Transverse colon (tissue), 4 donors: ENCODE measurements around the gene ERGIC3. TPM values are rescaled to one million over a fixed set of nuclear protein-coding genes. Genes with fewer than 3 reads are reported as not detected.

Experiments used
- DNase-seq: peaks from one replicate; pipeline ENCODE4 v3.0.0-alpha.2; 2019
- H3K27ac ChIP-seq, 4 donors: fragments of 200-600 bp; sonication (generic); 2 replicates each; pipeline ENCODE4 v1.5.1; 2016 to 2018; ENCODE audit warnings: inconsistent platforms in 4 of 4
- H3K27me3 ChIP-seq: fragments of 200-600 bp; sonication (generic); 2 replicates; pipeline ENCODE4 v1.5.1; 2017; ENCODE audit warnings: inconsistent platforms
- H3K36me3 ChIP-seq, 4 donors: fragments of 200-600 bp; sonication (generic); 2 replicates each; pipeline ENCODE4 v1.5.1; 2017 to 2019; ENCODE audit warnings: inconsistent platforms in 4 of 4
- H3K4me1 ChIP-seq, 4 donors: fragments of 200-600 bp; sonication (generic); 2 replicates each; pipeline ENCODE4 v1.5.1; 2017 to 2020; ENCODE audit warnings: inconsistent platforms in 4 of 4
- H3K4me3 ChIP-seq, 4 donors: fragments of 200-600 bp; sonication (generic); 1 replicate in 1 of 4; 2 replicates in 3 of 4; pipeline versions ENCODE4 v1.5.1 to v1.6.1; 2017 to 2019; ENCODE audit warnings: inconsistent platforms in 4 of 4
- H3K9me3 ChIP-seq, 2 donors: fragments of 200-600 bp; sonication (generic); 2 replicates each; pipeline ENCODE4 v1.5.1; 2017 to 2019; ENCODE audit warnings: inconsistent platforms in 2 of 2
- EP300 ChIP-seq: sonication (generic); formaldehyde crosslinking; IDR thresholded peaks from one replicate; pipeline ENCODE4 v1.6.1; 2017; ENCODE audit warnings: antibody characterized with exemption, low read depth
- POLR2A ChIP-seq: fragments of 450-650 bp; IDR thresholded peaks from one replicate; pipeline ENCODE4 v1.6.1; 2016; ENCODE audit warnings: antibody characterized with exemption, mild to moderate bottlenecking, moderate library complexity
- POLR2AphosphoS5 ChIP-seq, 3 donors: sonication (generic); formaldehyde crosslinking; IDR thresholded peaks; one replicate each; pipeline ENCODE4 v1.6.1; 2016; ENCODE audit warnings: antibody characterized with exemption in 3 of 3
- WGBS, 2 donors: methylation state at CpG; one replicate each; pipeline ENCODE4 v1.1.5; 2018; ENCODE audit warnings: low coverage in 1 of 2; 5-methylcytosine and 5-hydroxymethylcytosine counted together
- in situ Hi-C, 4 donors: fragments of 200-750 bp; cut with MboI; loops; one replicate each; pipeline versions ENCODE4 v1.15.0 to v1.15.1; 2017; ENCODE audit warnings: low sequenced_read_pairs in 3 of 4, low pct_ligation_motif_present in 1 of 4, low pct_unique_long_range_greater_than_20kb in 1 of 4
- intact Hi-C: fragments of 100-400 bp; cut with DNase I; formaldehyde crosslinking; loops from one replicate; pipeline ENCODE4 v1.15.1; 2023; ENCODE audit warnings: low total_unique reads
- total RNA-seq, 4 donors: library from RNA; depleted of rRNA; stranded (reverse); fragments of >200 nt; gene quantifications; one replicate each; pipeline ENCODE4 v1.1.0, GENCODE V29; 2016
- TF ChIP-seq, protein P1 (sequence below), 5 experiments: fragments of 200-600 bp in 3 of 5; fragments of 450-650 bp in 2 of 5; sonication (generic) in 3 of 5; IDR thresholded peaks; 1 replicate in 2 of 5; 2 replicates in 3 of 5; pipeline ENCODE4 v1.5.1; 2016 to 2017; ENCODE audit warnings: antibody characterized with exemption in 5 of 5, inconsistent platforms in 3 of 5, mild to moderate bottlenecking in 2 of 5, moderate library complexity in 1 of 5

ERGIC3 gene
- total RNA-seq, 4 donors from 2014 or later: 115 to 398 (median 237) TPM

DNA sequence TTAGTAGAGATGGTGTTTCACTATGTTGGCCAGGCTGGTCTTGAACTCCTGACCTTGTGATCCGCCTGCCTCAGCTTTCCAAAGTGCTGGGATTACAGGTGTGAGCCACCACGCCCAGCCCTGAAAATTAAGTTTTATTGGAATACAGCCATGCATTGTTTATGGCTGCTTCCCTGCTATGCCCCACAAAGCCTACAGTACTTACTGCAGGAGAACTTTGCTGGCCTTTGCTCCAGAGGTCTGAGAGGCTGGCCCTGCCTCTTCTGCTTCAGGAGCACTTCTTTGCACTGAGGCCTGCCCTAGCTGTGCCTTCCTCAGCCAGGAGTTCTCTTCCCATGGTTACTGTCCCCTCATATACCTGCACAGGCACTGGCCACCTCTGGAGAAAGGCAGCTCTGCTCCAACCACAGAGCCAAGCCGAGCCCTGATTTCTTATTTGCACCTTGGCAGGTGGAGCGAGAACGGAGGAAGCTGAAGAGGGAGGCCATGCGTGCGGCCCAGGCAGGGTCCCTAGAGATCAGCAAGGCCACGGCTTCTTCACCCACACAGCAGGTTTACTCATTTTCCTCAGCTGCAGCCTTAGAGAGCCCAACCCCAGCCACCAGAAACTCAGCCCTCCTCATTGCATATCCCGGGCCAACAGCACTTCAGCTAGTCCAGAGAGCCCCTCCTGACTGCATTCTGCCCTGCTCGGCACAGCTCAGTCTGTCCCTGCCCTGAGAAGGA lies 33.2 kb upstream of the ERGIC3 start:
- no peak for TF ChIP-seq POLR2AphosphoS5 (IDR thresholded peaks at IDR 0.05)
- TF ChIP-seq, protein P1, sequence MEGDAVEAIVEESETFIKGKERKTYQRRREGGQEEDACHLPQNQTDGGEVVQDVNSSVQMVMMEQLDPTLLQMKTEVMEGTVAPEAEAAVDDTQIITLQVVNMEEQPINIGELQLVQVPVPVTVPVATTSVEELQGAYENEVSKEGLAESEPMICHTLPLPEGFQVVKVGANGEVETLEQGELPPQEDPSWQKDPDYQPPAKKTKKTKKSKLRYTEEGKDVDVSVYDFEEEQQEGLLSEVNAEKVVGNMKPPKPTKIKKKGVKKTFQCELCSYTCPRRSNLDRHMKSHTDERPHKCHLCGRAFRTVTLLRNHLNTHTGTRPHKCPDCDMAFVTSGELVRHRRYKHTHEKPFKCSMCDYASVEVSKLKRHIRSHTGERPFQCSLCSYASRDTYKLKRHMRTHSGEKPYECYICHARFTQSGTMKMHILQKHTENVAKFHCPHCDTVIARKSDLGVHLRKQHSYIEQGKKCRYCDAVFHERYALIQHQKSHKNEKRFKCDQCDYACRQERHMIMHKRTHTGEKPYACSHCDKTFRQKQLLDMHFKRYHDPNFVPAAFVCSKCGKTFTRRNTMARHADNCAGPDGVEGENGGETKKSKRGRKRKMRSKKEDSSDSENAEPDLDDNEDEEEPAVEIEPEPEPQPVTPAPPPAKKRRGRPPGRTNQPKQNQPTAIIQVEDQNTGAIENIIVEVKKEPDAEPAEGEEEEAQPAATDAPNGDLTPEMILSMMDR (IDR thresholded peaks at IDR 0.05): no peak
- TF ChIP-seq EP300: no peak
- no peak for TF ChIP-seq POLR2A
- peaks cover 0 to 32% (median 9%) of the 10 kb centered on the region in 4 donors for H3K36me3 ChIP-seq
- in situ Hi-C loops: no loop called here

DNA sequence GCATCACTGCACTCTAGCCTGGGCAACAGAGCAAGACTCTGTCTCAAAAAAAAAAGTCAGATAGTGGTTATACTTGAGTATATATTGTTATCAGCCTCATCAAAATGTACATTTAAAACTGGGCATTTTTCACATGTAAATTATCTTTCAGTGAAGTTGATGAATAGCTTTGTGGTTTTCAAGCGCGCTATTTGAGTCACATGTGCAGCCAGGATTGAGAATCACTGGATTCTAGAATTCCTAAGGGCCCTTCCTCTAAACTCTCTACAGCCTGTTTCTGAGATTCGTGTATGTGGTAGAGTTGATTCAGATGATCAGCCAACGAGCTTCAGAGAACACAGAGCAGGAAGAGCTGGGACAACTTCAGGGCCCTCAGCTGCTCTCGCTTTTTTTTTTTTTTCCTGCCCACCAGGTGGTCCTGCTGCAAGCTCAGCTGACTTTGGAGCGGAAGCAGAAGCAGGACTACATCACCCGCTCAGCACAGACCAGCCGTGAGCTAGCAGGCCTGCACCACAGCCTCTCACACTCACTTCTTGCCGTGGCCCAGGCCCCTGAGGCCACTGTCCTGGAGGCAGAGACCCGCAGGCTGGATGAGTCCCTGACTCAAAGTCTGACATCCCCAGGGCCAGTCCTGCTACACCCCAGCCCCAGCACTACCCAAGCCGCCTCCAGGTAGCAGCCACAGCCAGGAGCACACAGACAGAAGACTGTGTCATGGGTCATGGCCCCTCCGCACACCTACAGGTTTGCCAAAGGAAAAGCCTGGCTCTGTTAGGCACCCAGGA lies 30.7 kb upstream of the ERGIC3 start:
- in situ Hi-C loops: no loop called here
- Histone ChIP-seq H3K27ac (no peak overlapping the region), H3K27me3 (no peaks in the 10 kb centered on the region), H3K4me3 (no peak overlapping the region), H3K9me3 (no peaks in the 10 kb centered on the region), H3K4me1 (no peaks in the 10 kb centered on the region), H3K36me3 (peaks cover 0 to 25% (median 8%) of the 10 kb centered on the region in 4 donors)
- TF ChIP-seq POLR2AphosphoS5 (IDR thresholded peaks at IDR 0.05): no peak
- no peak for DNase-seq
- intact Hi-C loops: loop anchor here (1.0 kb wide), 1 partner anchor 40 kb away; no protein-coding TSS in a partner anchor
- 91 to 100% methylated on average over 4 to 11 of the region's 12 CpGs for WGBS, 2 donors

More for the DNA sequence above, 33.2 kb upstream of the ERGIC3 start:
- WGBS, 2 donors: 67 to 77% methylated on average over 1 to 10 of the region's 10 CpGs
- Histone ChIP-seq H3K27me3 (no peaks in the 10 kb centered on the region), H3K4me1 (peaks cover 0 to 6% (median 0%) of the 10 kb centered on the region in 4 donors), H3K9me3 (no peaks in the 10 kb centered on the region), H3K27ac (no peak overlapping the region), H3K4me3 (no peak overlapping the region)
- intact Hi-C loops: no loop called here
- DNase-seq: peak; percentile 26

DNA sequence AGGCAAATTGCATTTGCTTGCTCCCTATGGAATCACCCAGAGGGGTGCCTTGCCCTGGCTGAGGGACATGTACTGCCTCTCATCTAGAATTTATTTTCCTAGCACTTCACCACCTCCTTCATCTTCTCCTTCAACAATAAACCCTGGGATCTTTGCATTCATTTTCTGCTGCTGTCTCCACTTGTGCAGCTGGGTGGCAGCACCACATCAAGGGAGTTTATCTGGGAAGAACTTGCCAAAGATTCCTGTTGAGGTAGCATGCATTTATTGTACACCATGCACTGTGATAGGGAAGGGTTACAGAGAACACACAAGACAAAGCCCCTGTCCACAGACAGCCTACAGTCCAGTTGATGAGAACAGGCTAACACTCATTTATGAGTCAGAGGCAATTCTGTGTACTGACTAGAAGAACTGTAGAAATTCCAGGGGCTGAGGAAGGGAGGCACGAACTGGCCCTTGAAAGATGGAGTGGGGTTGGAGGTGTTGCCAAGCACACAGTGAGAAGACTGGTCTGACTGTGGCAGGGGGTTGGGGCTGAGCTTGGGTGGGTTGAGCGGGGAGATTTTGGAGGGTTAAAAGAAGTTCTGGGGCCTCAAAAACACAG lies 30.0 kb upstream of the ERGIC3 start:
- Histone ChIP-seq H3K27me3 (no peaks in the 10 kb centered on the region), H3K4me1 (no peaks in the 10 kb centered on the region), H3K27ac (no peak overlapping the region), H3K4me3 (no peak overlapping the region), H3K36me3 (peaks cover 0 to 25% (median 8%) of the 10 kb centered on the region in 4 donors), H3K9me3 (no peaks in the 10 kb centered on the region)
- TF ChIP-seq EP300 (no peak), POLR2A (no peak), POLR2AphosphoS5 (IDR thresholded peaks at IDR 0.05) (no peak)
- TF ChIP-seq, protein P1 (IDR thresholded peaks at IDR 0.05): peak; percentile 27 to 58 (median 43)
- intact Hi-C loops (loop anchor here (1.0 kb wide), 1 partner anchor 41 kb away; no protein-coding TSS in a partner anchor), in situ Hi-C loops (no loop called here)
- WGBS, 2 donors: 93 to 100% methylated on average over 1 to 2 of the region's 2 CpGs
- DNase-seq: peak; percentile 30

DNA sequence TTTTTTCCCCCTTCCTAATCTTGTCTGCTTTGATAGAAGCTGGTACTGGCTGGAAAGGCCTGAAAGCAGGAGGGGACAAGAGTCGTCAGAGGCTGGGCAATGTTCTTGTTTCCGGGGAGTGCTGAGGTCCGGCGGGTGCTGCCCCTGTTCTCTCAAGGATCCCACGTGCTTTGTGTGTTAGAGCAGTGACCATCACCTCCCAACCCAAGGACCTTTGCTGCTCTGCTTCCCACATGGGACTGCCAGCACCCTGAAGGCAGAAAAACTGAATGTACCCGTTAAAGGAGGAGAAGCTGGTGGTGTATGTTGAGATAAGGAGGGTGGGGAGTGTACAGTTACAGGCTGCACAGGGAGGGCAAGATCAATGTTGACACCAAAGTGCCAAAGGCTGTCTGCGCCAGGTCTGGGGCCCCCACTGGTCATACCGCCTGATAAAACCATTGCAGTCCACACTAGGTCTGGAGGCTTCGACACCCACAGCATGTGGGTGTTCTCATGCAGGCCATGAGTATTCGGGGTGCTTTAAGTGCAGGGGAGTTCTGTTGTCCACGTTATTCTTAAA lies 27.4 kb upstream of the ERGIC3 start:
- Histone ChIP-seq H3K4me1 (no peaks in the 10 kb centered on the region), H3K4me3 (no peak overlapping the region), H3K27me3 (no peaks in the 10 kb centered on the region), H3K9me3 (no peaks in the 10 kb centered on the region), H3K36me3 (peaks cover 0 to 16% (median 8%) of the 10 kb centered on the region in 4 donors), H3K27ac (no peak overlapping the region)
- in situ Hi-C loops (no loop called here), intact Hi-C loops (no loop called here)
- no peak for DNase-seq
- no peak for TF ChIP-seq POLR2AphosphoS5 (IDR thresholded peaks at IDR 0.05)
- no peak for TF ChIP-seq EP300
- no peak for TF ChIP-seq POLR2A
- TF ChIP-seq, protein P1 (IDR thresholded peaks at IDR 0.05): no peak
- 90% methylated on average over 11 of the region's 11 CpGs; no CpG with 5 or more reads in 1 of the 2 donors for WGBS, 2 donors
